K562 (cell line): ENCODE results near the gene CARM1. TPM values are rescaled to one million over a fixed set of nuclear protein-coding genes. Genes with fewer than 3 reads are reported as not detected.

ENCODE experiments used
- ADNP ChIP-seq: fragments of 200-800 bp; sonication (Bioruptor generic); IDR thresholded peaks from 2 replicates; pipeline ENCODE4 v1.6.1; 2016; ENCODE audit warnings: missing genetic modification characterization, missing compliant biosample characterization
- E2F3 ChIP-seq: fragments of 250-450 bp; sonication (Bioruptor Pico); IDR thresholded peaks from 2 replicates; pipeline ENCODE4 v1.4.0; 2020; ENCODE audit warnings: mild to moderate bottlenecking
- ETV5 ChIP-seq: sonication (generic); formaldehyde crosslinking; IDR thresholded peaks from 2 replicates; pipeline ENCODE4 v1.4.0; 2020; ENCODE audit warnings: low read depth, mild to moderate bottlenecking, missing genetic modification reagents
- GABPA ChIP-seq: fragments of 200-800 bp; sonication (Bioruptor generic); conservative IDR thresholded peaks from 2 replicates; pipeline ENCODE4 v1.6.1; 2016; ENCODE audit warnings: low read depth, missing genetic modification characterization, missing compliant biosample characterization
- HDAC6 ChIP-seq: IDR thresholded peaks from 2 replicates; pipeline ENCODE4 v1.6.1; 2012; ENCODE audit warnings: low read depth, mild to moderate bottlenecking, control low read depth, inconsistent platforms, low read length, moderate library complexity
- HDGF ChIP-seq: fragments of 450-650 bp; IDR thresholded peaks from 2 replicates; pipeline ENCODE4 v1.6.1; 2016
- HMGN3 ChIP-seq: IDR thresholded peaks from 2 replicates; pipeline ENCODE4 v1.6.1; 2011; ENCODE audit warnings: borderline replicate concordance, low read depth, mild to moderate bottlenecking, mixed read lengths, low read length; ENCODE audit not compliant: insufficient read length; ENCODE audit errors: extremely low read depth
- ILF3 ChIP-seq: fragments of 450-650 bp; IDR thresholded peaks from 2 replicates; pipeline ENCODE4 v1.6.1; 2018; ENCODE audit warnings: antibody characterized with exemption, mild to moderate bottlenecking, moderate library complexity, borderline replicate concordance
- KLF1 ChIP-seq: fragments of 450-650 bp; IDR thresholded peaks from 2 replicates; pipeline ENCODE4 v1.6.1; 2016; ENCODE audit warnings: missing genetic modification characterization, missing compliant biosample characterization
- MAFG ChIP-seq: fragments of 450-650 bp; conservative IDR thresholded peaks from 2 replicates; pipeline ENCODE4 v1.6.1; 2016; ENCODE audit warnings: missing genetic modification characterization, missing compliant biosample characterization
- MEF2D ChIP-seq: conservative IDR thresholded peaks from 2 replicates; pipeline ENCODE4 v1.6.1; 2016; ENCODE audit warnings: low read depth, missing genetic modification characterization, missing compliant biosample characterization
- MTA1 ChIP-seq: fragments of 450-650 bp; IDR thresholded peaks from 2 replicates; pipeline ENCODE4 v1.6.1; 2017; ENCODE audit warnings: borderline replicate concordance
- MTA3 ChIP-seq: fragments of 450-650 bp; formaldehyde crosslinking; IDR thresholded peaks from 2 replicates; pipeline ENCODE4 v1.6.1; 2017; ENCODE audit warnings: mild to moderate bottlenecking, borderline replicate concordance
- MTF1 ChIP-seq: fragments of 250-450 bp; sonication (Bioruptor Pico); IDR thresholded peaks from 2 replicates; pipeline ENCODE4 v1.9.0; 2021; ENCODE audit warnings: moderate library complexity, mild to moderate bottlenecking, inconsistent platforms, borderline replicate concordance
- MYBL2 ChIP-seq, 2 experiments: fragments of 450-650 bp in 1 of 2; sonication (generic) in 1 of 2; formaldehyde crosslinking in 1 of 2; IDR thresholded peaks; 2 replicates each; pipeline versions ENCODE4 v1.6.1 to v1.8.1; 2017 to 2022; ENCODE audit warnings: borderline replicate concordance in 1 of 2, inconsistent platforms in 1 of 2, low read depth in 1 of 2, mild to moderate bottlenecking in 1 of 2, missing genetic modification reagents in 1 of 2, moderate library complexity in 1 of 2
- MYNN ChIP-seq, 2 experiments: sonication (generic); formaldehyde crosslinking in 1 of 2; IDR thresholded peaks; 2 replicates each; pipeline versions ENCODE4 v1.5.0 to v1.6.1; 2016 to 2020; ENCODE audit warnings: antibody characterized with exemption in 1 of 2, missing genetic modification reagents in 1 of 2
- NBN ChIP-seq: fragments of 450-650 bp; IDR thresholded peaks from 2 replicates; pipeline ENCODE4 v1.6.1; 2016; ENCODE audit warnings: low read depth, mild to moderate bottlenecking
- NCOA2 ChIP-seq, 2 experiments: fragments of 450-650 bp; IDR thresholded peaks; 2 replicates each; pipeline ENCODE4 v1.6.1; 2018; ENCODE audit warnings: mild to moderate bottlenecking in 2 of 2, moderate library complexity in 1 of 2; ENCODE audit not compliant: partially characterized antibody in 2 of 2
- NEUROD1 ChIP-seq: fragments of 150-350 bp; IDR thresholded peaks from 2 replicates; pipeline ENCODE4 v1.6.1; 2014; ENCODE audit warnings: borderline replicate concordance, low read length, low read depth; ENCODE audit not compliant: partially characterized antibody
- NR2F6 ChIP-seq: fragments of 450-650 bp; formaldehyde crosslinking; IDR thresholded peaks from 2 replicates; pipeline ENCODE4 v1.4.0; 2020; ENCODE audit warnings: mild to moderate bottlenecking
- POLR3A ChIP-seq: IDR thresholded peaks from 2 replicates; pipeline ENCODE4 v1.6.1; 2011; ENCODE audit warnings: borderline replicate concordance, mild to moderate bottlenecking, moderate library complexity; ENCODE audit not compliant: insufficient read length, insufficient read depth; ENCODE audit errors: extremely low read depth
- SPI1 ChIP-seq: IDR thresholded peaks from 2 replicates; pipeline ENCODE4 v1.6.1; 2011; ENCODE audit warnings: low read depth, low read length, control low read depth, borderline replicate concordance
- TCF7 ChIP-seq: sonication (generic); IDR thresholded peaks from 2 replicates; pipeline ENCODE4 v1.6.1; 2016; ENCODE audit warnings: antibody characterized with exemption, borderline replicate concordance
- TEAD2 ChIP-seq: fragments of 450-650 bp; IDR thresholded peaks from 2 replicates; pipeline ENCODE4 v1.6.1; 2016; ENCODE audit warnings: missing genetic modification characterization, control low read depth, missing compliant biosample characterization
- XRCC5 ChIP-seq: fragments of 200-400 bp; formaldehyde crosslinking; IDR thresholded peaks from 2 replicates; pipeline ENCODE4 v1.6.1; 2017; ENCODE audit warnings: low read depth, mild to moderate bottlenecking, low read length
- YY1 ChIP-seq, 3 experiments: IDR thresholded peaks; 2 replicates each; pipeline ENCODE4 v1.6.1; 2011; ENCODE audit warnings: low read length in 2 of 3, mild to moderate bottlenecking in 2 of 3, moderate library complexity in 2 of 3, borderline replicate concordance in 1 of 3, control low read depth in 1 of 3, low read depth in 1 of 3; ENCODE audit not compliant: insufficient read depth in 3 of 3, insufficient replicate concordance in 2 of 3, control insufficient read depth in 1 of 3, insufficient read length in 1 of 3; ENCODE audit errors: extremely low read depth in 1 of 3
- ZNF274 ChIP-seq: IDR thresholded peaks from 2 replicates; pipeline ENCODE4 v1.6.1; 2011; ENCODE audit warnings: low read depth, mild to moderate bottlenecking, low read length, moderate library complexity, borderline replicate concordance
- ZNF699 ChIP-seq: fragments of 250-450 bp; sonication (Bioruptor Pico); IDR thresholded peaks from 2 replicates; pipeline ENCODE4 v1.8.0; 2021; ENCODE audit warnings: mild to moderate bottlenecking, moderate library complexity; ENCODE audit not compliant: insufficient replicate concordance
- polyA plus RNA-seq, 8 experiments: library from polyadenylated mRNA; depleted of rRNA in 4 of 8; stranded (reverse) in 5 of 8; unstranded in 3 of 8; fragments of >200 nt; fragmentation: Nextera tagmentation in 2 of 8; fragmentation: Illumina TruSeq in 1 of 8; extraction: Ambion mirVana in 2 of 8; extraction: Trizol in 1 of 8; gene quantifications; 2 replicates each; pipeline versions ENCODE4 v1.2.1 to v1.2.3, GENCODE V29; 2011 to 2014; ENCODE audit warnings: inconsistent platforms in 1 of 8, missing spikeins in 1 of 8
- total RNA-seq, 7 experiments: library from RNA; depleted of rRNA in 6 of 7; stranded (reverse); fragments of >200 nt in 6 of 7; fragmentation: Illumina TruSeq in 2 of 7; extraction: Trizol in 2 of 7; gene quantifications; 2 replicates each; pipeline versions ENCODE4 v1.2.1 to v1.2.3, GENCODE V29; 2011 to 2021; ENCODE audit warnings: low replicate concordance in 1 of 7

Gene CARM1
- total and polyA plus RNA-seq, 9 of the 15 experiments (the other 6 are each of a cell fraction or from before 2014, with no cell fraction given) = 0.36 to 86.0 (median 29.7) TPM

DNA sequence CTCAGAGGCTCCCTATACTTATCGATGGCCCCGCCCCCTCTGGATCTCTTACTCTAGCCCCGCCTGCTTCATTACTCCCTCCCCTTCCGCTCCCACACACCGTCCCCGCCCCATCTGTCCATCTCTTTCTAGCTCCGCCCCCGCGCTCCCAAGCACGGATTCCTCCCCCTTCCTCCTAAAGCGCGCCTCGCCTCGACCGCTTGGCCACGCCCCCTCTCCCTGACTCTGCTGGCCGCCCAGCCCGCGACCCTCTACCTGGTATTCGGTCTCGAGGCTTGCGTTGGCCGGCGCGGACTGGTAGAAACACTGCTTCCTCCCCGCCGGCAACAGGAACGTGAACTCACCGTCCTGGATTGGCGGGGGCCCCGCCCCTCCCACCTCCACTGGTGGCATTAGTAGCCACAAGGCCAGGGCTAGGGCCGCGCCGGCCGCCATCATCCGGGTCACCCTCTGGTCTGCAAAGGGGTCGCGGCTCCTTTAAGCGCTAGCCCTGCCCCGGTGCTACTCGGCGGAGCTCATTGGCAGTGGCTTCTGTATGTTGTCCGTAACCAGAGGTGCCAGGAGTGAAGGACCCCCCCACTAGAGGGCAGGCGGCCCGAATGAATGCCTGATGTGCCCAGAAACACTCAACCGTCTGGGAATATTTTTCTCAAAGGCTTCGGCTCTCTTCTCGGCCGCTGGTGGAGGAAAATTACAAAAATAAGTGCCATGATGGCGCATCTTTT lies 35.4 kb upstream of the CARM1 start, which contains the start of gene TMED1 (continued):
- TF ChIP-seq SPI1 (peak; percentile 44; the same call in 1 of the 2 replicates), POLR3A (no peak), MTA3 (no peak), E2F3 (CRISPR knock-in tag) (peak; percentile 15; the same call in 1 of the 2 replicates), ETV5 (CRISPR knock-in tag) (no peak), YY1 (IDR thresholded peaks at IDR 0.05; ENCODE audit: borderline replicate concordance in 1 of 3, control insufficient read depth in 1 of 3, extremely low read depth in 1 of 3, insufficient read depth in 3 of 3, insufficient read length in 1 of 3, insufficient replicate concordance in 2 of 3, low read depth in 1 of 3, low read length in 2 of 3) (peak; percentile 49 to 86 (median 66)), MYNN (IDR thresholded peaks at IDR 0.05) (peak; percentile 3; the same call in 1 of the 2 replicates), MYNN (CRISPR knock-in tag; IDR thresholded peaks at IDR 0.05) (no peak), XRCC5 (peak; percentile 86), MAFG (no peak), ZNF274 (no peak), MTF1 (CRISPR knock-in tag) (no peak), HDAC6 (no peak), MEF2D (tag) (no peak), GABPA (tag) (peak; percentile 75), MTA1 (no peak), KLF1 (tag) (0 out of 2 replicates have a peak, but pooled peaks have one; percentile 2), NCOA2 (IDR thresholded peaks at IDR 0.05; ENCODE audit: partially characterized antibody in 2 of 2) (peak in 1 of 2 experiments; percentile 97), ZNF699 (CRISPR knock-in tag) (no peak), TEAD2 (tag) (no peak), NBN (peak; percentile 47), ILF3 (no peak), ADNP (tag) (no peak), HMGN3 (peak; percentile 63), HDGF (peak; percentile 97), NR2F6 (CRISPR knock-in tag) (0 out of 2 replicates have a peak, but pooled peaks have one; percentile 9), MYBL2 (IDR thresholded peaks at IDR 0.05; ENCODE audit: low read depth) (no peak), MYBL2 (CRISPR knock-in tag; IDR thresholded peaks at IDR 0.05; ENCODE audit: borderline replicate concordance) (no peak), TCF7 (no peak), NEUROD1 (peak; percentile 68)
